ENCODE data around the gene C2orf81. TPM values are rescaled to one million over a fixed set of nuclear protein-coding genes. Genes with fewer than 3 reads are reported as not detected.

Gene C2orf81
- total and polyA plus RNA-seq, 12 donors, result 0.52 to 1.7 (median 1.2) TPM

DNA sequence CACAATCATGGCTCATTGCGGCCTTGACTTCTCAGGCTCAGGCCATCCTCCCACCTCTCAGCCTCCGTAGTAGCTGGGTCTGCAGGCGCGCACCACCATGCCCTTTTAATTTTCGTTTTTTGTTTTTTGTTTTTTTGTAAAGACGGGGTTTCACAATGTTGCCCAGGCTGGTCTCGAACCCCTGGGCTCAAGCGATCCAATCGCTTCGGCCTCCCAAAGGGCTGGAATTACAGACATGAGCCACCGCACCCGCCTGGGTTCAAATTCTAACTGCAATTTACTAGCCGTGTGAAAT lies 29.0 kb downstream of the C2orf81 start:
- no peaks in the 10 kb centered on the region for H3K27me3 ChIP-seq
- DNase-seq, result no peak
- intact Hi-C loops (cut with DNase I), result loop anchor here in 7 of 10 donors (5.0 to 10.0 kb wide), 6 partner anchors 50 to 140 kb away; partner anchors contain the start of gene SLC4A5 (in 1 of the 7)
- H3K27ac ChIP-seq, result peak overlapping the region in 5 of 10 donors; percentile 95 to 98 (median 97)
- 69 to 72% methylated on average over 13 of the region's 13 CpGs for WGBS, 2 donors
- peak overlapping the region in 6 of 10 donors; percentile 86 to 98 (median 94) for H3K4me3 ChIP-seq
- no peaks in the 10 kb centered on the region for H3K9me3 ChIP-seq
- no peak for TF ChIP-seq CTCF (IDR thresholded peaks at IDR 0.05)
- no peak for ATAC-seq
- no peaks in the 10 kb centered on the region for H3K36me3 ChIP-seq
- H3K4me1 ChIP-seq, result peaks cover 5 to 41% (median 38%) of the 10 kb centered on the region in 9 donors

DNA sequence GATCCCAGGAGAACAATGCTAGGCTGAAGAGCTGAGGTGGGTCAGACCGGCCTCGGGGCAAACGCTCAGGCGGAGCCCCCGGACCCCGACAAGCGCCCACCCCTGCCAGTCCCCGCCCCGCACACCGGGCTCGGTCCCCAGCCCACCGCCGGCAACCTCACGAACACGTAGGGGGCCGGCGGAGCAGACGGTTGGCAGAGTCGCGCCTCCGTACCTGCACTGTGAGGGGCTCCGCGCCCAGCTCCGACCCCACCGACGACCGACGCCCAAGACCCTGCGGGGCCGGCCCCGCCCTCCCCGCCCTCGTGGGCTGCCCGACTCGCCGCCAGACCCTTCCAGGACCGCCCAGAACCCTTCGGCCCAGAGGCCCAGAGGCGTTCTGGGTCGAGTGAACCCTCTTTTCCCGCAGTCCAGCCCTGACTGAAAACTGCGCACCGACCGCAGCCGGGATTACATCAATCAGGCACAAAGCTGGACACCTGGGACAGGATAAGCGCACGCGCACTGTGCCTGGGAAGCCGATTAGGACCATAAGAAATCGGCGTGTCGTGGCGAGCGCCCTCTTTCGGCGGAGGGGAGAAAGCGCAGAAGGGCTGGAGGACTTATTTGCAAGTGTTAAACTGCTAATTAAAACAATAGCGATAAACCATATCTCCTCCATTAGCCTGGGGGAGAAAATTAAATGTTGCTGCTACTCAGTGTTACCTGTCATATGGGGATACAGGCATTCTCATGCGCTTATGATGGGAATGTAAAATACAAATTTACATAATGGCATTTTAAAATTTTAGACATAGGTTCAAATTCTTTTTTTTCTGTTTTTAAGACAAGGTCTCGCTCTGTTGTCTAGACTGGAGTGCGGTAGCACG lies 29.6 kb downstream of the C2orf81 start:
- peak; percentile 96 to 99 (median 98) for TF ChIP-seq CTCF (IDR thresholded peaks at IDR 0.05)
- ATAC-seq (peak; percentile 86 to 93 (median 90)), DNase-seq (peak; percentile 94 to 95)
- Histone ChIP-seq H3K27me3 (no peaks in the 10 kb centered on the region), H3K27ac (peak overlapping the region; percentile 89 to 98 (median 95)), H3K4me3 (peak overlapping the region; percentile 67 to 98 (median 94)), H3K4me1 (peaks cover 5 to 47% (median 43%) of the 10 kb centered on the region in 9 donors), H3K36me3 (no peaks in the 10 kb centered on the region), H3K9me3 (no peaks in the 10 kb centered on the region)
- WGBS, 2 donors, result 1 to 2% methylated on average over 44 to 62 of the region's 62 CpGs
- intact Hi-C loops (cut with DNase I), result loop anchor here in 7 of 10 donors (5.0 to 10.0 kb wide), 6 partner anchors 50 to 140 kb away; partner anchors contain the start of gene SLC4A5 (in 1 of the 7)

DNA sequence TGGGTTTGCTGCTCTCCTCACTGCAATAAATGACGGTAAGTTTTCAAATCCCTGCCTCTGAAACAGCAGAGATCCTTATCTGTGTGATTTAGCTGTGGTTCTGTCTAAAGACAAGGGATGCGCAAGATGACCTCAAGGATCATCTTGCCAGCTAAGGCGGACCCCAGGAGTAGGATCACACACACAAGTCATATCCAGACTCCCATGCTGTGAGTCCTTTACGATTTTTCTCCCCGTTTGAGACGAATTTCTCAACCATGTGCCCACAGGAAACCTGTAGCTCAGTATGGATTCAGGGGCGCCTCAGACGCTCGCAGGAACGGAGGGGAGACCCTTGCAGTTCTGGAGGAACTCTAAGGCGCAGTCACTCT lies 30.2 kb downstream of the C2orf81 start:
- Histone ChIP-seq H3K4me3 (peak overlapping the region; percentile 67 to 98 (median 94)), H3K36me3 (no peaks in the 10 kb centered on the region), H3K4me1 (peaks cover 5 to 53% (median 48%) of the 10 kb centered on the region in 9 donors), H3K9me3 (no peaks in the 10 kb centered on the region), H3K27ac (peak overlapping the region; percentile 89 to 98 (median 95)), H3K27me3 (no peaks in the 10 kb centered on the region)
- intact Hi-C loops (cut with DNase I), result loop anchor here in 7 of 10 donors (5.0 to 10.0 kb wide), 6 partner anchors 49 to 139 kb away; partner anchors contain the start of gene SLC4A5 (in 1 of the 7)
- TF ChIP-seq CTCF (IDR thresholded peaks at IDR 0.05), result no peak
- WGBS, 2 donors, result 0 to 1% methylated on average over 11 of the region's 11 CpGs
- peak in 4 of 8 donors; percentile 37 to 52 (median 39) for ATAC-seq
- DNase-seq, result no peak

GRCh38 chr2:74390606-74391005 lies 30.8 kb downstream of the C2orf81 start:
- 53 to 54% methylated on average over 5 of the region's 5 CpGs for WGBS, 2 donors
- DNase-seq (no peak), ATAC-seq (no peak)
- H3K4me3 ChIP-seq, result peak overlapping the region in 9 of 10 donors; percentile 67 to 98 (median 93)
- intact Hi-C loops (cut with DNase I), result loop anchor here in 7 of 10 donors (5.0 to 10.0 kb wide), 6 partner anchors 48 to 138 kb away; partner anchors contain the start of gene SLC4A5 (in 1 of the 7)
- TF ChIP-seq CTCF (IDR thresholded peaks at IDR 0.05), result no peak
- H3K9me3 ChIP-seq, result no peaks in the 10 kb centered on the region
- H3K27me3 ChIP-seq, result no peaks in the 10 kb centered on the region
- peaks cover 0 to 2% (median 0%) of the 10 kb centered on the region in 9 donors for H3K36me3 ChIP-seq
- H3K27ac ChIP-seq, result peak overlapping the region in 5 of 10 donors; percentile 95 to 98 (median 97)
- peaks cover 5 to 59% (median 50%) of the 10 kb centered on the region in 9 donors for H3K4me1 ChIP-seq

Data from heart right ventricle (tissue), 16 donors.